ENCODE data around the gene PRC1.

DNA sequence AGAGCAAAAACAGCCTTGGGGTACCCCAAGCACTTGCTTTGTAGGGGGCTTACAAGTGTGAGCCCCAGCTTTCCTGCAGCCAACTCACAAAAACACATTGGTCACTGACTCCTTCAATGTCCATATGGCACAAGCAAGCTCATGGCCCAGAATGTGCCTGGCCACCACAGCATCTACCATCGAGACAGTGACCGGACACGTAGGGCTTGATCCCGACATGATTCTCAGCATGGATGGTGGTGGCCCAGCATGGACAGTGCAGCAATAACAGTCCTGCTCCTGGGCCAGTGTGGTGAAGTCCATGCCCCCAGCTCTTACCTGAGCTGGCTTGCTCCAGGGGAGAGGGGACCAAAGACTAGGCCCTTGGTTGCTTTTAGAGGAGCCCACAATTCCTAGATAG is 53.3 kb downstream of the PRC1 start:
- TF ChIP-seq CTCF (conservative IDR thresholded peaks at IDR 0.05 in 1 of 2, IDR thresholded peaks at IDR 0.05 in 1 of 2; ENCODE audit: extremely low read depth in 1 of 2, insufficient read depth in 1 of 2, low read depth in 1 of 2, low read length in 2 of 2) (no peak), EZH2 (IDR thresholded peaks at IDR 0.05; ENCODE audit: borderline replicate concordance, low read length) (no peak)
